Measurements from ENCODE around the gene GFRA4.

- no peak for TF ChIP-seq EZH2phosphoT487 (IDR thresholded peaks at IDR 0.05; ENCODE audit: low read length)
- no peak for TF ChIP-seq CTCF (IDR thresholded peaks at IDR 0.05; ENCODE audit: low read length)
Observed at GRCh38 chr20:3697588-3698305, 34.5 kb upstream of the GFRA4 start.

All from MM.1S (cell line).